Measurements from ENCODE around the gene FANCC. TPM values are rescaled to one million over a fixed set of nuclear protein-coding genes. Genes with fewer than 3 reads are reported as not detected.

The FANCC gene
- total and polyA plus RNA-seq, 3 donors from 2014 or later, result 30.7 to 38.5 (median 35.1) TPM

- no peak overlapping the region for H3K4me3 ChIP-seq
- WGBS, 2 donors, result 86 to 87% methylated on average over 6 to 16 of the region's 16 CpGs
- H3K4me1 ChIP-seq, result peaks cover 30% of the 10 kb centered on the region
- no peaks in the 10 kb centered on the region for H3K36me3 ChIP-seq (ENCODE audit: low read depth, missing control alignments)
- H3K27me3 ChIP-seq, result no peaks in the 10 kb centered on the region
- H3K27ac ChIP-seq, result peak overlapping the region; percentile 34 to 59
- intact Hi-C loops (cut with DNase I; ENCODE audit: low total_unique reads), result no loop called here
- TF ChIP-seq POLR2A (IDR thresholded peaks at IDR 0.05), result no peak
- TF ChIP-seq CTCF (IDR thresholded peaks at IDR 0.05), result no peak
- no peaks in the 10 kb centered on the region for H3K9me3 ChIP-seq
- no peak for DNase-seq
These were observed 228.1 kb downstream of the FANCC start for GRCh38 chr9:95089257-95090022.

DNA sequence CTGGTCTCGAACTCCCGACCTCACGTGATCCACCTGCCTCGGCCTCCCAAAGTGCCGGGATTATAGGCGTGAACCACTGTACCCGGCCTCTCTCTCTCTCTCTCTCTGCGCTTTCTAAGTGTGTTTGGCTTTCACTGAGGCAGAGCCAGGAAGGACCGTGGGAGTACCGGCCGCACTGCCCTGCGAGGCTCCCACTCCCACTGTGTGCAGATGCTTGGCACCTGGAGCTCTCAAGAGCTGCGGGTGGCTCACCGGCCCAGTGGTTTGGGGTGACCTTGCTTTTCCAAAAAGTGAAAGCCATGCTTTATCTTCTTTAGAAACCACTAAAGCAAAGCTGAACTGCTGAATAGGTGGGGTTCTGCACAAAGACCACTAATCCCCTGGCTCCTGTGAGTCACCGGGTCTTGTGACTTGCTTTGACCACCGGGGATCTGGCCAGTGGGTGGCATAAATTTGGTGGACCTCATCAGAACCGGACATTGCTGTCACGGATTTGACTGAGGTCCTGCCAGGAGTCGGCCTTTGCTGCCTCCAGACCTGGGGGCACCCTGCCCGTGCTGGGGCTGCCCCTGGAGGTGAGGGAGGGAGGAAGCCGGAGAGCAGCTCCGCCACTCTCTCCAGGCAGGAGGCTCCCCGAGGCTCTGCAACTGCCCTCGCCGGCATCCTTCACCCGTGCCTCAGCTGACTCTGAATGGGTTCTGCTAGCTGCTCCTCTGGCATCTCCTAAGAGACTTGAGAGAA lies 228.9 kb downstream of the FANCC start:
- intact Hi-C loops (cut with DNase I; ENCODE audit: low total_unique reads), result no loop called here
- peaks cover 30% of the 10 kb centered on the region for H3K4me1 ChIP-seq
- DNase-seq, result no peak
- H3K27ac ChIP-seq, result peak overlapping the region in 1 of 2 donors; percentile 59
- no peak overlapping the region for H3K4me3 ChIP-seq
- H3K36me3 ChIP-seq (ENCODE audit: low read depth, missing control alignments), result no peaks in the 10 kb centered on the region
- no peaks in the 10 kb centered on the region for H3K27me3 ChIP-seq
- whole genome bisulfite sequencing, 2 donors, result 65 to 80% methylated on average over 12 to 26 of the region's 26 CpGs
- TF ChIP-seq POLR2A (IDR thresholded peaks at IDR 0.05) (no peak), CTCF (IDR thresholded peaks at IDR 0.05) (no peak)
- H3K9me3 ChIP-seq, result no peaks in the 10 kb centered on the region

- DNase-seq, result no peak
- Histone ChIP-seq H3K27ac (no peak overlapping the region), H3K4me1 (peaks cover 27% of the 10 kb centered on the region), H3K36me3 (ENCODE audit: low read depth, missing control alignments) (no peaks in the 10 kb centered on the region), H3K9me3 (no peaks in the 10 kb centered on the region), H3K27me3 (no peaks in the 10 kb centered on the region), H3K4me3 (no peak overlapping the region)
- 84 to 89% methylated on average over 9 of the region's 9 CpGs for WGBS, 2 donors
- intact Hi-C loops (cut with DNase I; ENCODE audit: low total_unique reads), result no loop called here
- TF ChIP-seq POLR2A (IDR thresholded peaks at IDR 0.05), result no peak
- no peak for TF ChIP-seq CTCF (IDR thresholded peaks at IDR 0.05)
These were observed 229.8 kb downstream of the FANCC start for GRCh38 chr9:95087659-95088242.

DNA sequence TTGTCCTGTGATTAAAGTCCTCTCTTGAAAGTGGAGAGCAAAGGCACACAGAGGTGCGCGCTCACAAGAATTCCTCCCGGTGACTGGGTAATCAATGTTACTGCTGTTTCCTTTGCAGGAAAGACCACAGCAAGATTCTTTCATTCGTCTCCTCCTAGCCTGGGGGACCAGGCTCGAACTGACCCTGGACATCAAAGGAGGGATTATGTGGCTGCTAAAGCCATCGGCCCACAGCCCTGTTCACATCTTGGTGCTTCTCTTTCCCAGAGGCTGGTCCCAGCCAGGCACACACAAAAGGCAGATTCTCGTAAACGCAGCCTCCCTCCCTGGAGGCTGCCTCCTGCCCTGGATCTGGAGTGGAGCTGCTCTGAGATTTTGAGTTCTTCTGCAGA lies 230.9 kb downstream of the FANCC start:
- peaks cover 19% of the 10 kb centered on the region for H3K4me1 ChIP-seq
- no peaks in the 10 kb centered on the region for H3K9me3 ChIP-seq
- 80 to 88% methylated on average over 8 of the region's 8 CpGs for WGBS, 2 donors
- H3K4me3 ChIP-seq, result no peak overlapping the region
- H3K27me3 ChIP-seq, result no peaks in the 10 kb centered on the region
- no peaks in the 10 kb centered on the region for H3K36me3 ChIP-seq (ENCODE audit: low read depth, missing control alignments)
- intact Hi-C loops (cut with DNase I; ENCODE audit: low total_unique reads), result no loop called here
- DNase-seq, result no peak
- H3K27ac ChIP-seq, result no peak overlapping the region
- TF ChIP-seq CTCF (IDR thresholded peaks at IDR 0.05), result no peak
- no peak for TF ChIP-seq POLR2A (IDR thresholded peaks at IDR 0.05)
